ENCODE data around the gene SMIM32. TPM values are rescaled to one million over a fixed set of nuclear protein-coding genes. Genes with fewer than 3 reads are reported as not detected.

The SMIM32 gene
- total RNA-seq, 1 experiment from 2014 or later, result 0.31 TPM

DNA sequence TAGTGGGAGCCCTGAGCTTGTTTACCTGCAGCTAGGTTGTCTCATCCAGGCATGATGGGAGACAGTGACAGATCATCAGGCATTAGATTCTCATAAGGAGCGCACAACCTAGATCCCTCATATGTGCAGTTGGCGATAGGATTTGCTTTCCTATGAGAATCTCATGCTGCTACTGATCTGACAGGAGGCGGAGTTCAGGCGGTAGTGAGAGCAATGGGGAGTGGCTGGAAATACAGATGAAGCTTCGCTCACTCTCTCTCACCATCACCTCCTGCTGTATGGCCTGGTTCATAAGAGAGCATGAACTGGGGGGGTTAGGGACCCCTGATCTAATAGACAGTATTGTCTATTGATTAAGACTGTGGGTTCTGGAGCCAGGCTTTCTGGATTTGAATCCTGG lies 35.4 kb downstream of the SMIM32 start:
- no TSS peak for BruUV-seq (replicated peaks)
- ChIA-PET CTCF (no interaction called here), POLR2A (no interaction called here)
- Histone ChIP-seq H3K27me3 (ENCODE audit: control insufficient read depth, insufficient read depth, low read length) (no peaks in the 10 kb centered on the region), H3K4me1 (ENCODE audit: control insufficient read depth, insufficient read depth, low read length) (no peaks in the 10 kb centered on the region), H3K9me3 (ENCODE audit: control insufficient read depth, insufficient read depth, low read depth, low read length) (no peaks in the 10 kb centered on the region), H3K27ac (ENCODE audit: low read length) (no peak overlapping the region), H3K36me3 (ENCODE audit: control insufficient read depth, insufficient read depth, low read length) (peaks cover 17% of the 10 kb centered on the region; the same call in 1 of the 2 replicates), H3K4me3 (ENCODE audit: low read depth in 2 of 2, low read length in 2 of 2) (no peak overlapping the region)
- in situ Hi-C loops (cut with HindIII; ENCODE audit: low pct_unique_long_range_greater_than_20kb, low sequenced_read_pairs), result no loop called here
- TF ChIP-seq, protein P1, sequence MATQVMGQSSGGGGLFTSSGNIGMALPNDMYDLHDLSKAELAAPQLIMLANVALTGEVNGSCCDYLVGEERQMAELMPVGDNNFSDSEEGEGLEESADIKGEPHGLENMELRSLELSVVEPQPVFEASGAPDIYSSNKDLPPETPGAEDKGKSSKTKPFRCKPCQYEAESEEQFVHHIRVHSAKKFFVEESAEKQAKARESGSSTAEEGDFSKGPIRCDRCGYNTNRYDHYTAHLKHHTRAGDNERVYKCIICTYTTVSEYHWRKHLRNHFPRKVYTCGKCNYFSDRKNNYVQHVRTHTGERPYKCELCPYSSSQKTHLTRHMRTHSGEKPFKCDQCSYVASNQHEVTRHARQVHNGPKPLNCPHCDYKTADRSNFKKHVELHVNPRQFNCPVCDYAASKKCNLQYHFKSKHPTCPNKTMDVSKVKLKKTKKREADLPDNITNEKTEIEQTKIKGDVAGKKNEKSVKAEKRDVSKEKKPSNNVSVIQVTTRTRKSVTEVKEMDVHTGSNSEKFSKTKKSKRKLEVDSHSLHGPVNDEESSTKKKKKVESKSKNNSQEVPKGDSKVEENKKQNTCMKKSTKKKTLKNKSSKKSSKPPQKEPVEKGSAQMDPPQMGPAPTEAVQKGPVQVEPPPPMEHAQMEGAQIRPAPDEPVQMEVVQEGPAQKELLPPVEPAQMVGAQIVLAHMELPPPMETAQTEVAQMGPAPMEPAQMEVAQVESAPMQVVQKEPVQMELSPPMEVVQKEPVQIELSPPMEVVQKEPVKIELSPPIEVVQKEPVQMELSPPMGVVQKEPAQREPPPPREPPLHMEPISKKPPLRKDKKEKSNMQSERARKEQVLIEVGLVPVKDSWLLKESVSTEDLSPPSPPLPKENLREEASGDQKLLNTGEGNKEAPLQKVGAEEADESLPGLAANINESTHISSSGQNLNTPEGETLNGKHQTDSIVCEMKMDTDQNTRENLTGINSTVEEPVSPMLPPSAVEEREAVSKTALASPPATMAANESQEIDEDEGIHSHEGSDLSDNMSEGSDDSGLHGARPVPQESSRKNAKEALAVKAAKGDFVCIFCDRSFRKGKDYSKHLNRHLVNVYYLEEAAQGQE (IDR thresholded peaks at IDR 0.05; ENCODE audit: insufficient read depth in 1 of 2, low read depth in 2 of 2, low read length in 1 of 2), result no peak
- TF ChIP-seq TCF7L2 (IDR thresholded peaks at IDR 0.05; ENCODE audit: low read depth, low read length), result no peak
- TF ChIP-seq, protein P2, sequence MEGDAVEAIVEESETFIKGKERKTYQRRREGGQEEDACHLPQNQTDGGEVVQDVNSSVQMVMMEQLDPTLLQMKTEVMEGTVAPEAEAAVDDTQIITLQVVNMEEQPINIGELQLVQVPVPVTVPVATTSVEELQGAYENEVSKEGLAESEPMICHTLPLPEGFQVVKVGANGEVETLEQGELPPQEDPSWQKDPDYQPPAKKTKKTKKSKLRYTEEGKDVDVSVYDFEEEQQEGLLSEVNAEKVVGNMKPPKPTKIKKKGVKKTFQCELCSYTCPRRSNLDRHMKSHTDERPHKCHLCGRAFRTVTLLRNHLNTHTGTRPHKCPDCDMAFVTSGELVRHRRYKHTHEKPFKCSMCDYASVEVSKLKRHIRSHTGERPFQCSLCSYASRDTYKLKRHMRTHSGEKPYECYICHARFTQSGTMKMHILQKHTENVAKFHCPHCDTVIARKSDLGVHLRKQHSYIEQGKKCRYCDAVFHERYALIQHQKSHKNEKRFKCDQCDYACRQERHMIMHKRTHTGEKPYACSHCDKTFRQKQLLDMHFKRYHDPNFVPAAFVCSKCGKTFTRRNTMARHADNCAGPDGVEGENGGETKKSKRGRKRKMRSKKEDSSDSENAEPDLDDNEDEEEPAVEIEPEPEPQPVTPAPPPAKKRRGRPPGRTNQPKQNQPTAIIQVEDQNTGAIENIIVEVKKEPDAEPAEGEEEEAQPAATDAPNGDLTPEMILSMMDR (IDR thresholded peaks at IDR 0.05), result no peak
- TF ChIP-seq POLR2AphosphoS5 (IDR thresholded peaks at IDR 0.05; ENCODE audit: low read depth, low read length), result no peak
- TF ChIP-seq SIN3A (IDR thresholded peaks at IDR 0.05; ENCODE audit: borderline replicate concordance, insufficient read depth, low read depth, low read length), result no peak
- no peak for DNase-seq (ENCODE audit: low read depth, low spot score)
- intact Hi-C loops (cut with micrococcal nuclease; ENCODE audit: unreplicated experiment), result no loop called here
- no peak for ATAC-seq

DNA sequence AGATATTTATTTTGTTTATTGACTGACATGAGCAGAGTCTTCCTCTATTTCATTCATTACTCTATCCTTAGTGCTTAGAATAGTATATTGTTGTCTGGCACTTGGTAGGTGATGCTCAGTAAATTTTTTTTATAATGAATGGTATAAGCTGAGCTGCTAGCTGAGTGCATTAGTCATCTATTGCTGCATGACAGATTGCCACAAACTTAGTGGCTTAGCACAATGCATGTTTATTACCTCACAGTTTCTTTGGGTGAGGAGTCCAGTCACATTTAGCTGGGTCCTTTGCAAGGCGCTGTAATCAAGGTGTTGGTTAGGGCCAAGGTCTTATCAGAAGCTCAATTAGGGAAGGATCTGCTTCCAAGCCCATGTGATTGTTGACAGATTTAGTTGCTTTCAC lies 37.2 kb downstream of the SMIM32 start:
- DNase-seq (ENCODE audit: low read depth, low spot score) (no peak), ATAC-seq (no peak)
- intact Hi-C loops (cut with micrococcal nuclease; ENCODE audit: unreplicated experiment), result no loop called here
- no peak overlapping the region for H3K4me3 ChIP-seq (ENCODE audit: low read depth in 2 of 2, low read length in 2 of 2)
- no peaks in the 10 kb centered on the region for H3K27me3 ChIP-seq (ENCODE audit: control insufficient read depth, insufficient read depth, low read length)
- POLR2A ChIA-PET, result no interaction called here
- in situ Hi-C loops (cut with HindIII; ENCODE audit: low pct_unique_long_range_greater_than_20kb, low sequenced_read_pairs), result no loop called here
- H3K27ac ChIP-seq (ENCODE audit: low read length), result no peak overlapping the region
- CTCF ChIA-PET, result no interaction called here
- H3K36me3 ChIP-seq (ENCODE audit: control insufficient read depth, insufficient read depth, low read length), result peaks cover 6% of the 10 kb centered on the region; the same call in 1 of the 2 replicates
- TF ChIP-seq, protein P2 (IDR thresholded peaks at IDR 0.05), result no peak
- TF ChIP-seq TCF7L2 (IDR thresholded peaks at IDR 0.05; ENCODE audit: low read depth, low read length), result no peak
- BruUV-seq (replicated peaks), result no TSS peak
- H3K4me1 ChIP-seq (ENCODE audit: control insufficient read depth, insufficient read depth, low read length), result peaks cover 3% of the 10 kb centered on the region; the same call in 1 of the 2 replicates
- H3K9me3 ChIP-seq (ENCODE audit: control insufficient read depth, insufficient read depth, low read depth, low read length), result no peaks in the 10 kb centered on the region

Measured in Panc1 (cell line).